BJ (cell line): ENCODE measurements around the gene FKBP4. TPM values are rescaled to one million over a fixed set of nuclear protein-coding genes. Genes with fewer than 3 reads are reported as not detected.

Experiments
- CTCF ChIA-PET: fragments of 350-600 bp; formaldehyde crosslinking; extraction: SDS; loops from one replicate; lab custom pipeline; 2021; ENCODE audit warnings: antibody characterized with exemption, inconsistent platforms; lab: Yijun Ruan, JAX
- POLR2A ChIA-PET: fragments of 300-600 bp; sonication (Branson Sonifier 250); formaldehyde crosslinking; extraction: SDS; loops from one replicate; lab custom pipeline; 2021; ENCODE audit warnings: antibody characterized with exemption; lab: Charles Lee
- DNase-seq: peaks from one replicate; pipeline ENCODE4 v3.0.0-alpha.2; 2011; ENCODE audit warnings: low read depth
- H3K27me3 ChIP-seq: 2 replicates; pipeline ENCODE4 v1.6.0; 2011; ENCODE audit warnings: low read length; ENCODE audit not compliant: control insufficient read depth, insufficient read depth
- H3K36me3 ChIP-seq: 2 replicates; pipeline ENCODE4 v1.5.1; 2011; ENCODE audit warnings: low read length; ENCODE audit not compliant: control insufficient read depth, insufficient read depth
- H3K4me3 ChIP-seq: 2 replicates; pipeline ENCODE4 v1.5.1; 2011; ENCODE audit warnings: low read depth, mild to moderate bottlenecking, control low read depth, low read length
- CTCF ChIP-seq: IDR thresholded peaks from 2 replicates; pipeline ENCODE4 v1.5.1; 2011; ENCODE audit warnings: low read depth, mild to moderate bottlenecking, control low read depth, inconsistent platforms, low read length, moderate library complexity; ENCODE audit not compliant: insufficient read depth
- polyA plus RNA-seq: library from polyadenylated mRNA; depleted of rRNA; stranded (reverse); fragments of >200 nt; gene quantifications from 2 replicates; pipeline ENCODE4 v1.2.3, GENCODE V29; 2011; rRNA removed

The FKBP4 gene
- polyA plus RNA-seq, 1 experiment: 27.1 TPM

GRCh38 chr12:2842948-2843347, 48.2 kb downstream of the FKBP4 start:
- ChIA-PET POLR2A (no interaction called here), CTCF (interaction anchor here (1.0 kb wide), 1 partner anchor 11 kb away, joined by 3 read pairs; no protein-coding TSS in a partner anchor)
- Histone ChIP-seq H3K27me3 (no peaks in the 10 kb centered on the region), H3K36me3 (no peaks in the 10 kb centered on the region), H3K4me3 (no peak overlapping the region)
- no peak for DNase-seq
- no peak for TF ChIP-seq CTCF

GRCh38 chr12:2844786-2845185, 50.0 kb downstream of the FKBP4 start:
- no peak overlapping the region for H3K4me3 ChIP-seq
- no peak for DNase-seq
- no peaks in the 10 kb centered on the region for H3K27me3 ChIP-seq
- ChIA-PET POLR2A (no interaction called here), CTCF (interaction anchor here (0.6 to 3.5 kb wide), 9 partner anchors 9 to 197 kb away, joined by 3 to 27 read pairs (median 4); partner anchors contain the start of gene TEX52)
- H3K36me3 ChIP-seq: no peaks in the 10 kb centered on the region; the same call in 1 of the 2 replicates
- no peak for TF ChIP-seq CTCF

- DNase-seq: no peak
- CTCF ChIA-PET: interaction anchor here (0.6 to 3.5 kb wide), 9 partner anchors 10 to 197 kb away, joined by 3 to 27 read pairs (median 4); partner anchors contain the start of gene TEX52
- no peak overlapping the region for H3K4me3 ChIP-seq
Measured at GRCh38 chr12:2845280-2845679, 50.5 kb downstream of the FKBP4 start.

GRCh38 chr12:2851931-2852330, 57.2 kb downstream of the FKBP4 start:
- POLR2A ChIA-PET: no interaction called here

More at GRCh38 chr12:2845280-2845679, 50.5 kb downstream of the FKBP4 start:
- H3K27me3 ChIP-seq: no peaks in the 10 kb centered on the region
- POLR2A ChIA-PET: no interaction called here
- no peaks in the 10 kb centered on the region; the same call in 1 of the 2 replicates for H3K36me3 ChIP-seq
- TF ChIP-seq CTCF: no peak

GRCh38 chr12:2853626-2854025, 58.9 kb downstream of the FKBP4 start:
- no peak for DNase-seq
- peak; percentile 95 for TF ChIP-seq CTCF
- peaks cover 6% of the 10 kb centered on the region; the same call in 1 of the 2 replicates for H3K36me3 ChIP-seq
- H3K4me3 ChIP-seq: no peak overlapping the region
- ChIA-PET CTCF (interaction anchor here (0.5 to 4.7 kb wide), 24 partner anchors 8 to 188 kb away, joined by 3 to 27 read pairs (median 4); no protein-coding TSS in a partner anchor), POLR2A (interaction anchor here (0.6 kb wide), 1 partner anchor 37 kb away, joined by 3 read pairs; no protein-coding TSS in a partner anchor)
- H3K27me3 ChIP-seq: no peaks in the 10 kb centered on the region

More at GRCh38 chr12:2851931-2852330, 57.2 kb downstream of the FKBP4 start:
- no peak for DNase-seq
- no peaks in the 10 kb centered on the region for H3K27me3 ChIP-seq
- no peak overlapping the region for H3K4me3 ChIP-seq
- CTCF ChIA-PET: interaction anchor here (0.7 to 2.2 kb wide), 4 partner anchors 38 to 1462 kb away, joined by 3 to 8 read pairs (median 4); no protein-coding TSS in a partner anchor
- no peak for TF ChIP-seq CTCF
- H3K36me3 ChIP-seq: no peaks in the 10 kb centered on the region; the same call in 1 of the 2 replicates

Other genes starting within 250 kb of the FKBP4 start
- gene ITFG2, start 17.7 kb downstream of the FKBP4 start, polyA plus RNA-seq: 21.9 and 27.6 TPM in 2 replicates
- gene NRIP2, start 40.1 kb downstream of the FKBP4 start, polyA plus RNA-seq: not detected in 2 replicates
- not detected in 2 replicates for gene TEX52, start 62.1 kb downstream of the FKBP4 start, polyA plus RNA-seq
- 15.2 and 26.6 TPM in 2 replicates for gene FOXM1, start 82.2 kb downstream of the FKBP4 start, polyA plus RNA-seq
- gene RHNO1, start 82.3 kb downstream of the FKBP4 start, polyA plus RNA-seq: 40.0 and 55.7 TPM in 2 replicates
- 42.1 and 43.7 TPM in 2 replicates for gene TULP3, start 95.9 kb downstream of the FKBP4 start, polyA plus RNA-seq
- gene TEAD4, start 164.4 kb downstream of the FKBP4 start, polyA plus RNA-seq: 18.8 and 30.2 TPM in 2 replicates